Stimulated activated CD4-positive, alpha-beta T cell treated with anti-CD3 and anti-CD28 coated beads, TNF-alpha, amount 100 ng/mL, for 48 hours (primary cell): ENCODE results near the gene GHITM.

Experiments used
- DNase-seq, 3 donors: peaks; one replicate each; pipeline ENCODE4 v3.0.0-alpha.2; 2020; ENCODE audit warnings: low read depth in 3 of 3

GHITM gene

DNA sequence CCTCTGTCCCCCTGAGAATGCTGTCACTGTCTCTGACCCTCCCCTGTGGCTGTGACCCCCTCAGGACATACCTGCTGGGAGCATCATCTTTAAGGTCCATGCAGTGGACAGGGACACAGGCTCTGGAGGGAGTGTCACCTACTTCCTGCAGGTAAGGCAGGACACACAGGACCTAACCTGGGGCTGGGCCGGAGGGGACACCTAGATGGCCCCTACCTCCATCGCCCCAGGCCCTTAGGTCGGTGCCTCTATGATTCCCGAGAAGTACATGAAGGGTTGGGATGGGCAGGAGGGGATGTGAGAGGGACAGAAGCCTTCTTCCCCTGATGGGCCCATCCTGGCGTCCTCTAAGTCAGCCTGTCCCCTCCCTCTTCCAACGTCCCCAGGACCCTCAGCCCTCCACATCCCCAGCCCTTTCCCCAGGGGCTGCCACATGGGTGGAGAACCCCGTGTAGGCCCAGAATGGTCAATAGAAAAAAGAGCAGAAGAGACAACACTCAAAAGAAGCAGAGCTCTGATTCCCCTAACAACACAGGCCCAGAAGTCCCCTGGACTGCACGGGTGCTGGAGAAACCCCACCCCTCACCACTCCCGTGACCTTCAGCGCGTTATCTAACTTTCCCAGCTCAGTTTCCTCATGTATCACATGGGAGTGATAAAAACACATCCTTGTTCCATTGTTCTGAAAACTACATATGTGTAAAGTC lies 61.4 kb downstream of the GHITM start:
- no peak for DNase-seq

DNA sequence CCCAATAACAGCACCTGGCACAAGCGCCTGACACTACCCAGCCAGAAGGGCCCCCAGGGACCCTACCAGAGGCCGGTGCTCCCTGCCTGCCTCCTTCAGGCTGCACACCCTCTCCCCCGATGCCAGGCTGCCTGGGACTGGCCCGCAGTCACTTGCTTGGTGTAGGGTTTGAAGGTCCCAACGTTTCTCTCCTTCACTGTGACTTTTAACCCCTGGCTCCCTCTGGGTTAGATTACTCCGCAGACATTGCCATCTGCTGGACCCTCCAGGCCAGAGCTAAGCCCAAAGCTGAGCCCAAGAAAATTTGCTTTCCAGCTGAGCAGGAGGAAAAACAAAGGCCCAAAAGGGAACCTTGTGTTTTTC lies 61.9 kb downstream of the GHITM start:
- DNase-seq: no peak

DNA sequence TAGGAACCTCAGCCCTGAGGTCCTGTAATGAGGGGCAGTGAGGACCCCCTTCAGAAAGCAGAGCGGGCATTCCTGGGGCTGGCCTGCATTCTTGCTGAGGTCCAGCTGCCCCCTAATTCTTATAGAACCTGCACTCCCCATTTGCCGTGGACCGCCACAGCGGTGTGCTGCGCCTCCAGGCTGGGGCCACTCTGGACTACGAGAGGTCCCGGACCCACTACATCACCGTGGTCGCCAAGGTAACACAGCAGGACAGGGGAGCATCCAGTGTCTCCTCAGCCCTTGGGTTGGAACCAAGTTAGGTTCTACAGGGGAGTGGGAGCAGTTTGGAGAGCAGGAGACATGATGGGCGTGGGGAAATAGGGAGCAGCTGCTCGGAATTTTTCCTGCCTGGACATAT lies 62.4 kb downstream of the GHITM start:
- no peak for DNase-seq

DNA sequence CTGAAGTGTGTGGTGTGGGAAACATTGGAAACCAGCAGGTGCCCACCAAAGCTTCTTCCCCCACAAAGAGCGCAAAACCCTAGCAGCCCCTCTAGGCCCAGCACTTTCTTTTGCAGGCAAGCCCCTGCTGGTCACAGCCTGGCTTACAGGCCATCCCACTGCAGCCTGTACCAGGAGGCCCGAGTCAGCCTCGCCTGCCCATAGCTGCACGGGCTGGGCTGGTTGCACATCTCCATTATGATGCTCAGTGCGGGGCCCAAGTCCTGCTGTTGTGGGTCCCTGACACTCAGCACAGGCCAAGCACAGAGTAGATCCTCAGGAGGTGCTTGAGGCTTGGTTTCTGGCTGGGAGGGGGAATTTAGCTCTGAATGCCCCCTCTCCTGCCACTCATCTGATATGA lies 63.0 kb downstream of the GHITM start:
- DNase-seq: no peak
